ENCODE results near the gene LPCAT3. TPM values are rescaled to one million over a fixed set of nuclear protein-coding genes. Genes with fewer than 3 reads are reported as not detected.

LPCAT3 gene
- total RNA-seq, 1 experiment from 2014 or later, result 16.3 TPM

DNA sequence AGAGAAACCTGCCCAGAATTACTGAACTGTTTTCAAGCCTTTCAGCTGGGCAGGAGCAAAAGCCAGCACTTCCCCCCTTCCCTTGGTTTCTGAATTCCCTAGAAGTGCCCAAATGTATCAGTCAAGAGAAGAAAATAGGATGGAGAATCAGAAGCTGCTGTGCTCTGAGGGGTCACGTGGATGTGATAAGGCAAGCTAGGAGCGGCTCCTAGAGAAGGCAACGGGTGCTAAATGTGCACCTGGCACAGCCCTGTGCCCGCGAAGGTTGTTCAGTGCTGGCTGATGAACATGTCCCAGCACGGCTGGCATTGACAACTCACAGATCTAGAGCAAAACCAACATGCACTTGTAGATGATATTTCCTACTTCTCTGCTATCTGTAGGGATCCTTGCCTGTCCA is 39.3 kb downstream of the LPCAT3 start:
- ChIA-PET CTCF (no interaction called here), POLR2A (ENCODE audit: unreplicated experiment) (no interaction called here)
- BruUV-seq (replicated peaks), result no TSS peak
- Histone ChIP-seq H3K4me1 (ENCODE audit: insufficient read depth, low read length) (no peaks in the 10 kb centered on the region), H4K20me1 (ENCODE audit: low read length) (no peaks in the 10 kb centered on the region), H3K4me3 (ENCODE audit: low read length) (no peak overlapping the region), H3F3A (ENCODE audit: low read length, unreplicated experiment) (no peaks in the 10 kb centered on the region), H3K27me3 (ENCODE audit: low read length) (no peaks in the 10 kb centered on the region), H3K9ac (ENCODE audit: low read length) (no peak overlapping the region), H3K9me2 (replicated peaks; ENCODE audit: low read length) (no peaks in the 10 kb centered on the region), H3K27ac (ENCODE audit: low read length) (no peak overlapping the region), H3K36me3 (ENCODE audit: low read depth, low read length) (peaks cover 25% of the 10 kb centered on the region), H3K79me2 (ENCODE audit: low read length) (no peaks in the 10 kb centered on the region), H3K4me2 (ENCODE audit: low read length) (no peak overlapping the region), H3K9me3 (ENCODE audit: low read length) (no peaks in the 10 kb centered on the region), H2AFZ (ENCODE audit: low read length) (no peak overlapping the region)
- intact Hi-C loops (cut with micrococcal nuclease), result no loop called here
- DNase-seq (no peak), ATAC-seq (no peak)
- TF ChIP-seq EZH2phosphoT487 (IDR thresholded peaks at IDR 0.05; ENCODE audit: borderline replicate concordance, low read length) (no peak), EZH2 (IDR thresholded peaks at IDR 0.05; ENCODE audit: low read length, unreplicated experiment) (no peak)
- TF ChIP-seq, protein P1, sequence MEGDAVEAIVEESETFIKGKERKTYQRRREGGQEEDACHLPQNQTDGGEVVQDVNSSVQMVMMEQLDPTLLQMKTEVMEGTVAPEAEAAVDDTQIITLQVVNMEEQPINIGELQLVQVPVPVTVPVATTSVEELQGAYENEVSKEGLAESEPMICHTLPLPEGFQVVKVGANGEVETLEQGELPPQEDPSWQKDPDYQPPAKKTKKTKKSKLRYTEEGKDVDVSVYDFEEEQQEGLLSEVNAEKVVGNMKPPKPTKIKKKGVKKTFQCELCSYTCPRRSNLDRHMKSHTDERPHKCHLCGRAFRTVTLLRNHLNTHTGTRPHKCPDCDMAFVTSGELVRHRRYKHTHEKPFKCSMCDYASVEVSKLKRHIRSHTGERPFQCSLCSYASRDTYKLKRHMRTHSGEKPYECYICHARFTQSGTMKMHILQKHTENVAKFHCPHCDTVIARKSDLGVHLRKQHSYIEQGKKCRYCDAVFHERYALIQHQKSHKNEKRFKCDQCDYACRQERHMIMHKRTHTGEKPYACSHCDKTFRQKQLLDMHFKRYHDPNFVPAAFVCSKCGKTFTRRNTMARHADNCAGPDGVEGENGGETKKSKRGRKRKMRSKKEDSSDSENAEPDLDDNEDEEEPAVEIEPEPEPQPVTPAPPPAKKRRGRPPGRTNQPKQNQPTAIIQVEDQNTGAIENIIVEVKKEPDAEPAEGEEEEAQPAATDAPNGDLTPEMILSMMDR (conservative IDR thresholded peaks at IDR 0.05; ENCODE audit: low read depth, low read length), result no peak

- intact Hi-C loops (cut with micrococcal nuclease), result no loop called here
- TF ChIP-seq, protein P1 (conservative IDR thresholded peaks at IDR 0.05; ENCODE audit: low read depth, low read length), result no peak
- no peak for TF ChIP-seq EZH2 (IDR thresholded peaks at IDR 0.05; ENCODE audit: low read length, unreplicated experiment)
- no peak for TF ChIP-seq EZH2phosphoT487 (IDR thresholded peaks at IDR 0.05; ENCODE audit: borderline replicate concordance, low read length)
- Histone ChIP-seq H3K9me3 (ENCODE audit: low read length) (no peaks in the 10 kb centered on the region), H3K27ac (ENCODE audit: low read length) (no peak overlapping the region), H3K27me3 (ENCODE audit: low read length) (no peaks in the 10 kb centered on the region), H3K9ac (ENCODE audit: low read length) (no peak overlapping the region), H3K36me3 (ENCODE audit: low read depth, low read length) (peaks cover 28% of the 10 kb centered on the region), H3K4me1 (ENCODE audit: insufficient read depth, low read length) (no peaks in the 10 kb centered on the region), H3K9me2 (replicated peaks; ENCODE audit: low read length) (no peaks in the 10 kb centered on the region), H3K4me3 (ENCODE audit: low read length) (no peak overlapping the region), H4K20me1 (ENCODE audit: low read length) (no peaks in the 10 kb centered on the region), H2AFZ (ENCODE audit: low read length) (no peak overlapping the region), H3K79me2 (ENCODE audit: low read length) (no peaks in the 10 kb centered on the region), H3K4me2 (ENCODE audit: low read length) (no peak overlapping the region), H3F3A (ENCODE audit: low read length, unreplicated experiment) (no peaks in the 10 kb centered on the region)
- DNase-seq (no peak), ATAC-seq (no peak)
- no TSS peak for BruUV-seq (replicated peaks)
- CTCF ChIA-PET, result no interaction called here
- POLR2A ChIA-PET (ENCODE audit: unreplicated experiment), result no interaction called here
Observed at GRCh38 chr12:6978611-6979011, 39.7 kb downstream of the LPCAT3 start.

- Histone ChIP-seq H3K27ac (ENCODE audit: low read length) (no peak overlapping the region), H2AFZ (ENCODE audit: low read length) (no peak overlapping the region), H3K9ac (ENCODE audit: low read length) (no peak overlapping the region), H3K36me3 (ENCODE audit: low read depth, low read length) (peaks cover 28% of the 10 kb centered on the region), H3F3A (ENCODE audit: low read length, unreplicated experiment) (no peaks in the 10 kb centered on the region), H3K4me3 (ENCODE audit: low read length) (no peak overlapping the region), H4K20me1 (ENCODE audit: low read length) (no peaks in the 10 kb centered on the region), H3K4me2 (ENCODE audit: low read length) (no peak overlapping the region), H3K9me2 (replicated peaks; ENCODE audit: low read length) (no peaks in the 10 kb centered on the region), H3K4me1 (ENCODE audit: insufficient read depth, low read length) (no peaks in the 10 kb centered on the region), H3K27me3 (ENCODE audit: low read length) (no peaks in the 10 kb centered on the region), H3K9me3 (ENCODE audit: low read length) (no peaks in the 10 kb centered on the region), H3K79me2 (ENCODE audit: low read length) (peaks cover under 1% of the 10 kb centered on the region; the same call in 1 of the 2 replicates)
- ChIA-PET CTCF (no interaction called here), POLR2A (ENCODE audit: unreplicated experiment) (interaction anchor here (0.6 kb wide), 2 partner anchors 41 to 91 kb away, joined by 5 to 6 read pairs; no protein-coding TSS in a partner anchor)
- no peak for ATAC-seq
- intact Hi-C loops (cut with micrococcal nuclease), result no loop called here
- no peak for DNase-seq
- TF ChIP-seq, protein P1 (conservative IDR thresholded peaks at IDR 0.05; ENCODE audit: low read depth, low read length), result no peak
- TF ChIP-seq EZH2phosphoT487 (IDR thresholded peaks at IDR 0.05; ENCODE audit: borderline replicate concordance, low read length), result no peak
- TF ChIP-seq EZH2 (IDR thresholded peaks at IDR 0.05; ENCODE audit: low read length, unreplicated experiment), result no peak
- BruUV-seq (replicated peaks), result no TSS peak
Observed at GRCh38 chr12:6978188-6978587, 40.1 kb downstream of the LPCAT3 start.

Measured in PC-3 (cell line).